G401.6 (cell line): ENCODE results near the gene H19.

Experiments used
- FAIRE-seq: peaks from 2 replicates; lab custom pipeline; 2012; peaks lifted over from hg19 to GRCh38; lab: Jason Lieb, UNC

H19 gene

DNA sequence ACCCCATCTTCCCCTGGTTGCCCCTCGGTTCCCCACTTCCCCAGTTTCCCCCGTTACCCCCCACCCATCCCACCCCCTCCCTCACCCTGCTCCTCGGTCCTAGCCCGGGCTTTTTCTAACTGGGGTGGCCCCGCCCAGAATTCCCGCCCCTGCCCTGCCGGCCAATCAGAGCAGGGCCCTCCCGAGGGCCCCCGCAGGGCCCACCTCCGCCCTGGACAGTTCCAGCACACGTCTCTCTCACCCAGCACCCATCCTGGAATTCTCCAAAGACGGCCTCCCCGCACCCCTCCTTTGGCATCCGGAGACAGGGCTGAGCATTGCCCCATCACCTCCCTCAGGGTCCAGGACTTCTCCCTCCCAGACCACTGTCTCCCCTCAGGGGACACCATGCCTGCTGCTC is at the start of gene H19:
H19 (minus strand) TSS at position 88 of the 400 bp plus-strand sequence.
- FAIRE-seq, result no peak

DNA sequence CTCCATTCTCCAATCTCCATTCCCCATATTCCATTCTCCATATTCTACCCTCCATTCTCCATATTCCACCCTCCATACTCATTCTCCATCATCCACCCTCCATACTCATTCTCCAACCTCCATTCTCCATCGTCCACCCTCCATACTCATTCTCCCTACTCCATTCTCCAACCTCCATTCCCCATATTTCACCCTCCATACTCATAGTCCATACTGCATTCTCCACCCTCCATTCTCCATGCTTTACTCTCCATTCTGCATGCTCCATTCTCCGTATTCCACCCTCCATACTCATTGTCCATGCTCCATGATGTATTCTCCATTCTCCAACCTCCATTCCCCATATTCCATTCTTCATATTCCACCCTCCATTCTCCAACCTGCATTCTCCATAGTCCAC is 44.3 kb upstream of the H19 start:
- FAIRE-seq, result no peak

DNA sequence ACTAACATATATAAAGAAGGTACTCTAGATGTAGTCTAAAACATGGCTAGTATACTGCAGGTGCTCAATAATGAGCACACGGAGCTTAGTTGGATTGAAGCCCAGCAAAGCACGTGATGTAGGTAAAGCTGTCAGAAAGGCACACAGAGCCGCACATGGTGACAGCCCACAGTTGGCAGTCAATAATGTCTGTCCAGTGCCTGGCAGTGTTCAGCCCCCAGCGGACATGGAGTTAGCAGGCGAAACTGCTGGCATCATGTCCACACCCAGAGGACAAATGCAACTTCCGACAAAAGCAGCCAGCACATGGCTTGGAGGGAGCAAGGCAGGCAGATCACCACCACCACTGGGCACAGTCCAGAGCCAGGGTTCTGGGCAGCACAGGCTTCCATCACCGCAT is 43.5 kb upstream of the H19 start:
- no peak for FAIRE-seq

DNA sequence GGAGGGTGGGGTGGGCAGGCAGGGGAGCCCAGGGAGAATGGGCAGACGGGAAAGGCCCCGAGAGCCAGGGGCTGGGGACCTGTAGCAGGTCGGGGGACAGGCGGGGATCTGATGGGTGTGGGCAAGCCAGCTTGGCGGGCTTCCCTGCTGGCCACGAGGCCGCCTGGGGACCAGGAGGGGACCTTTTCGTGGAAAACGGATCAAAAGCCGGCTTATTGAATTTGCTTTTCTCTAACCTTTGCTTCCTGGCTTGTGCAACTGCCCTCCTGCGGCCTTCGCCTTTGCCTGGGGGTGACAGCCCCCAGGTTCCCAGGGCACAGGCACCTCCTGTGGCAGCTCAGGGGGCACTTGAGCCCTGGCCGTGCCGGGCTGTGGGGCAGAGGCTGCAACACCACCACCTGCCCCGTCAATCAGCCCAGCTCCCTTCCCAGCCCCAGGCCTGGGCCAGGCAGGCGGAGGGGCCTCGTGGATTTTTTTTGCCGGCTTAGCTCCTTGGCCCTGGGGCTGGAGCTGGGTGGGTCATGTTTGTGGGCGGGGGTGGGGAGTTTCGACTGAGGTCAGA is 41.6 kb upstream of the H19 start:
- no peak for FAIRE-seq

DNA sequence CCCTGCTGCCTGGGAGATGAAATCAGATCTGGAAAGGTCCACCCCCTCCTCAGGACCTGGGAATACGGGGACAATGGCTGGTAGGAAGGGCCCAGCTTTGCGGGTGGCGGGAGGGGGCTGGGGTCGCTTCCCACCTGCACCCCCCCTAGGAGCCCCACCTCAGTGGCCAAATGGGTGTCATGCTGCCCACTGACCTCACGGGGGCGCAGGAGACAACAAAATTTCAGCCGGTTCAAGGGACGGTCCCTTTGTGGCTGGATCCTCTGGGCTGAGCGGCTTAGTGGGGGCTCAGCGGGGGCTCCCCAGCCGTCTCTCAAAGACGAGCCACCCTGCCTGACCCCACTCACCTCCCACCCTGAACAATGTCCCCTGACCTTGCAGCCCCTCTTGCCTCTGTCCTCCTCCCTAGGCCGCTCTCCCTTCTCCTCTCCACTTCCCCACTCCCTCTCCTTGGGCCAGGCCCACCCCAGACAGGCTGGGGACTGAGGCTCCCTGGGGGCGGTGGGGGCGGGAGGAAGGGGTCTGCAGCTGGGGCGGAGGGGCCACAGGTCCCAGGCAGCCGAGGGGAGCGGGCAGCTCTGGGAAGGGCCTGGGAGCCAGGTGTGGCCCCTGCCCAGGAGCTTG is 39.3 kb upstream of the H19 start:
- no peak for FAIRE-seq

DNA sequence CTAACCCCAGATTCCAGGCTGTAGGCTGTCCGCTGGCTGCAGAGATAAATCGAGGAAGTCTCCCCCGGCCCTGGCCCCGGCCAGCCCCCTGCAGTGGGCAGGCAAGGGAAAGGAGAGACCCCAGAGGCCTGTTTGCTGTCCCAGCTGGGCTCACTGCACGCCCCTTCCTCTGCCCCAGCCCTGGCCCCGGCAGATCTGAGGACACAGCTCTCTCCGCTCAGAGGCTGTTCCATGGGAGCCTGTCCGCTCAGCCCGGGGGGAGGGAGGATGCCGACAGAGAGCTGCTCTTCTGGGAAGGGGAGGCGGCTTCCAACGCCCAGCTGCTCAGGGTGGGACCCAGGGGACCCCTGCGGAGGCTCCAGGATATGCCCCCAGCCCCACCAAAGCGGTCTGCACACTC is 37.7 kb upstream of the H19 start:
- no peak for FAIRE-seq

DNA sequence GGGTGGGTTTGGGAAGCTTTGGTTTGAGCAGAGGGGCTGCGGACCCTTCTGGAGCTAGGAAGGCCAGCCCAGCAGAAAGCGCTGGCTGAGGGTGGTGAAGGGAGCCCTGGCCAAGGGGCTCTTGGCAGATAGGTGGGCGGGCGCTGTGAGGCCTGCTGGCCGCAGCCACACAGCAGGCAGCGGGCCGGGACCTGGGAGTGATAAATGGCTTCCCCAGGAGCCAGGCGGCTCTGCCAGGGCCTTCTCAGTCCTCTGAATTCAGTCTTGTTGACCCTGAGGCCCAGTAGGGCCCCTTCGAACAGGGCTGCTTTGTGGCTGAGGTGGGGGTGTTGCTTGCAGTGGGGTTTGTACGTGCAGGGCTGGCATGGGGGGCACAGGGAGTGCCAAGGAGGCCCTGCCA is 33.4 kb upstream of the H19 start:
- no peak for FAIRE-seq

DNA sequence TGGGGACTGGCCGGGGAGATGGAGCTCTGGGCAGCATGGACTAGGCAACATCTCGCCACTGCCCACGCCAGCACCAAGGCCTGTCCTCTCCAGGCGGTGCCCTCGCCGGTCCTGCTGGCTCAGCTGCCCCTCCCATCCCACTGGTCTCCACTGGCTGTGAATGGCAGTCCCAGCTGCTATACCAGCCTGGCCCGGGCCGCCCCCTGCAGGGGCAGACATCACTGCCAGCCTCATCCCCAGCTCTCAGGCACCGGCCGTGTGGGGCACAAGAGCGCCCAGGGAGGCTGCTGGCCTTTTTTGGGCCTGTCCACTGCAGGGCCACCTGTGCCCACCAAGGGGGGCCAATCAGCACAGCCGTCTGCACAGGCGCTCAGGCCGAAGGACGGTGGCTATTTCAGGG is 30.1 kb upstream of the H19 start:
- no peak for FAIRE-seq

DNA sequence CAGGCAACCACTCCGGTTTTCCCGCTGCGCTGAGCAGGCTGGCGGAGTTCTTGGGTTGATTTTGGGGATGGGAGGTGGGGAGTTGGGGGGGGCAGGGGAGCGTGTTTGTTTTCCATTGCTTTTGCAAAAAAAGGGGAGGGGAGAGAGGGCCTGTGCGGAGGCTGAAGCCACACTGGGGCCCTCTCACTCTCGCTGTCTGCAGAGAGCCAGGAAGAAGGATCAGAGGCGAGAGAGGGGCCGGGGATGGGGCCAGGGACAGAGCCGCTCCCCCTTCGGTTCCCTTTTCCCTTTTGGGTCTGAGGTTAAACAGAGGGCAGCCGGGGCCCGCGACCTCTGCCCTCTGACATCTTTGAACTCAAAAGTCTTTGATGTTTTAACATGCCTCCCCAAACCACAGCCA is 17.4 kb upstream of the H19 start:
- no peak for FAIRE-seq

DNA sequence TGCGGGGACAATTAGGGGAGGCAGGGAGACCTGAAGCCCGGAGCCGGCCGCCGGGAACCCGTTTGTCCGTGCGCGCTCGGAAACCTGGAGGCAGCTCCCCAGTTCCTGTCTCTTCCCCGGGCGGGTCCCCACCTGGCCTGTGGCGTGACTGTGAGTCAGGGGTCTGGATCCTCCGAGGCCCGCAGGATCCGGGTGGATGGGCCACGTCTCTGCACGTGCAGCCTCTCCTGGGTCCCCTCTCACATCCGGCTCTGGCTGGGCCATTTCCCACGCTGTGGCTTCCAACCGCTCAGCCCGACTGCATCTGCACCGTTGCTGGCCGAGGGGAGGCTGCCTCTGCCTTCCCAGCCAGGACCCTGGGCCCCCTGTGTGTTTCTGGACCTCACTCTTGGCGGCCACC is 14.8 kb upstream of the H19 start:
- FAIRE-seq, result no peak

DNA sequence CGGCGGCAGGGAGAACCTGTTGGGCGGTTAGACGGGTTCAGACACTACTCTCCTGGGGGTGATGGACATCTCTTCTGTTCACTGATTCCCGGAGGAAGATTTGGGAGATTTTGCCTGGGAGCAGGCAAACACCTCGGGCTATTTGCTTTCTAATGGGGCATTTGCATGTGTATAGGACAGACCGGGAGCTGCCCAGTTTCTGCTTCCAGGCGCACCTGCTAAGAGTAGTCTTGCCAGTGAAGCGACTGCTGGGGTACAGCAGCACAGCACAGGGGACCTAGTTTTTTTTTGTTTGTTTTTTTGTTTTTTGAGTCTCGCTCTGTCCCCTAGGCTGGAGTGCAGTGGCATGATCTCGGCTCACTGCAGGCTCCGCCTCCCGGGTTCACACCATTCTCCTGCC is 6.8 kb upstream of the H19 start:
- no peak for FAIRE-seq

DNA sequence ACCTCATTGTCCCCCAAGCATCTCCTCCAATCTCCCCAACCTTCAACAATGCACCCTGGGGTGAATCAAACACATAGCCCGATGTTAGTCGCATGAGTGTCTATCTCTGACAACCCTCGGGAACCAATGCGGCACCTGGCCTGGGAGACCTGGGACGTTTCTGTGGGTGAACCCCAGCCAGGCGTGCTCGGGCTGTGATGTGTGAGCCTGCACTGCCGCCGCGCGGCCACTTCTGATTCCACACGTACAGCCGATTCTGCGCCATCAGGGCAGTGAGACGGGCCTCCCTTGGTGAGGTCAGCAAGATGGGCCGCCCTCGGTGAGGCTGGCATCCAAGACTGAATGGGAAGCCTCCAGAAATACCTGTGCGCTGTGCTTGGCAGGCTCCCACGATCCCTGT is 5.2 kb upstream of the H19 start:
- no peak for FAIRE-seq

DNA sequence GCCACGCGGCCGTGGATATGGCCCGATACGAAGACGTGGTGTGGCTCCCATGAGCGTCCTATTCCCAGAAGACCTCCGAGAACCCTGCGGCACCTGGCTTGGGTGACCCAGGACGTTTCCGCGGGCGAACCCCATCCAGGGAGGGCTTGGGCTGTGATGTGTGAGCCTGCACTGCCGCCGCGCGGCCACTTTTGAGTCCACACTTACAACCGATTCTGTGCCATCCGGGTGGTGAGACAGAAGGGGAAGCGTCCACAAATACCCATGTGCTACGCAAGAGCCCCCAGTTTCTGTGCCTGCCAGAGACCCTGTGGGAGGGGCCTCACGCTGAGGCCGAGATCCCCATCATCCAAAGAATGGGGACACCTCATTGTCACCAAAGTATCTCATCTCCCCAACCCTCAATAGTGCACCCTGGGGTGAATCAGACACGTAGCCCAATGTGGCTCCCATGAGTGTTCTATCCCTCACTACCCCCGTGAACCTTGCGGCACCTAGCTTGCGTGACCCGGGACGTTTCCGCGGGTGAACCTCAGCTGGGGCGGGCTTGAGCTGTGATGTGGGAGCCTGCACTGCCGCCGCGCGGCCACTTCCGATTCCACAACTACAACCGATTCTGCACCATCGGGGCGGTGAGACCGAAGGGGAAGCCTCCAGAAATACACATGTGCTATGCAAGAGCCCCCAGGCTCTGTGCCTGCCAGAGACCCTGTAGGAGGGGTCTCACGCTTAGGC is 4.6 kb upstream of the H19 start:
- no peak for FAIRE-seq

DNA sequence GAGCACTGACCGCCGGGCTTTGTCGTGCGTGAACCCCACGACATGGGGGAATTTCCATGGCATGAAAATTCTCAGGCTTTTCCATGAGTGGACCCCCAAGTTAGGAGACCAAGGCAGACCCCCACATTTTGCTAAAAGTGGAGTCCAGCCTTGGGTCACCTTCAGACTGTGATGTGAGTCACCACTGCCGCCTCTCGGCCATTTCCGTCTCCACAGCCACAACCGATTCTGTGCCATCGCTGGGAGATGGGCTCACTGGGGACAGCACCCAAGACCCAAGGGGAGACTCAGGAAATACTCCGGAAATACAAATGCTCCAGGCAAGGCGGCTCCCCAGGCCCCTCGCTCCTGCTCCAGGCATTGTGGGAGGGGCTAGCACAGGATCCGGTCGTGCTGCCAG is 1.2 kb upstream of the H19 start:
- FAIRE-seq, result no peak

DNA sequence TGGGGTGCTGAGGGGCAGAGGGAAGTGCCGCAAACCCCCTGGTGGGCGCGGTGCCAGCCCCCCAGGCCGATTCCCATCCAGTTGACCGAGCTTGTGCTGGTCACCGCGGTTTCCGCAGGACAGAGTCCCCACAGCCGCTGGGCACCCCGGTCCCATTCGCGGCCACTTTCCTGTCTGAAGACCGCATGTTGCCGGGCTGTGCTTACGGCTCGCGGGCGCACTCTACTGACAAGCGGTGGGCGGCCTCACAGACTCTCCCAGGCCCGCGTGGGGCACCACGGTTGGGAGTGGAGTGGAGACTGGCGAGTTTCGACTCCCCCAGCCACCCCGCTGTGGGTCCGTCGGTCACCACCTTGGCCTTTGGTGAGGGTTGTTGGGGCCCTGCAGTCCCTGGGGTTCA is 648 bp upstream of the H19 start:
- FAIRE-seq, result no peak

DNA sequence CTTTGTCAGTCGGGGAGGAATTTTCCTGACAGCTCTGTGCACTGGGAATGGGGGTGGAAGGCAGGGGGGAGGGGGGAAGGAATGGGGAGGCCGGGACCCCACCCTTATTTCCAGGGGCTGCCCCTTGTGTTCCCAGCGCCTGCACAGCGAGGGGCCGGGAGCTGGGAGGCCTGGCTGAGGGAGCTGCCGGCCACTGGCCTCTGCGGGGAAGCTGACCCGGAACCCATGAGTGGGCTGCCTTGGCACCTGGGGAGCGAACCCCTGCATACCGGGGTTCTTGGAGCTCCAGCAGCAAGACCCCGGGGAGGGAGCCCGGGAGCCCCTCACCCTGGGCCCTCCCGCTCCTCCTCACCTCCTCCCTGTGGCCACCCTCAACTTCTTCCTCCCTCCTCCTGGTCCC is 3.5 kb downstream of the H19 start:
- no peak for FAIRE-seq

DNA sequence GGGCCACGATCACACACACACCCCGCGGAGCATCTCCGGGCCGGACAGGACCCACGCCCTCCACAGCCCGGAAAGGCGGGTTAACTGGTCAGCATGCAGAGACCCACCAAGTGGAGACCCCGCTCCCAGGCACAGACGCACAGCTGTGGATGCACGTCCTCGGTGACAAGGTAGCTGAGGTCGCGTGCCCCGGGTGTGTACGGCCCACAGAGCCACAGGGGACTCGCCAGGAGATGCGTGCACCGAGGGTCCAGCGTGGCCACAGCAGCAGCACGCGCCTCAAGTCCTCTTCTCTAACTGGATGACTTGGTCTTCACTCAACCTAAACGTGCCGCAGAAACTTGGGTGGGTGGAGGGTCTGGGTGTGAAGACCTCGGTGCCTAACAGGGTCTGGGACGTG is 5.5 kb downstream of the H19 start:
- FAIRE-seq, result no peak

DNA sequence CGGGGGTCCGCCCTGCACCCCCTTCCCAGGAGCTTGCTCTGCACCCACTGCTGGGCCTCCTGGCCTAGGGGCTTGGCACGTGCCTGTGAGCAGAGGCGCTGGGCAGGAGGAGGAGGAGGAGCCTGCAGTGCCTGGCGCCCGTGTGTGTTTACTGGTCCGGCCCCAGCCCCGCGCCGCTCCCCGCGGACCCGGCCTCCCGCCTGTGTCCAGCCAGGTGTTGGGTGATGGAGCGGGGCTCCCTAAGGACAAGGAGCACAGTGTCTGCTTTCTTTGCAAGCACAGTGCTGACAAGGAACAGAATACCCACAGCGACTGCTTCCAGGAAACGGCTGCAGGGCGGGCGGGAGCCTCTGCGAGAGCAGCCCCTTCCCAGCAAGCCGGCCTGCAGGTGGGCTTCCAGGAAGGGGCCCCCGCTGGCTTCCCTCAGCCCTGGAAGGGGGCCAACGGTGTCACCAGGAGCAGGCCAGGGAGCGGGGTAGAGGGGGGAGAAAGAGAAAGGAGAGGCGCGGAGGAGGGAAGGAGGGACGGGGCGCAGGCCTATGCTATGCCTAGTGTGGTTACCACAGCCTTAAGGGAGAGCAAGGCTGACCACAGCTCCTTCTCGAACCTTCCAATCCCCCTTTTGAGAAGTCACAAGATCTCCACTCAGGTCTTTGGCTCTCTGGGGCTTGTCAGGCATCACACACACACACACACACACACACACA is 6.6 kb downstream of the H19 start:
- no peak for FAIRE-seq

DNA sequence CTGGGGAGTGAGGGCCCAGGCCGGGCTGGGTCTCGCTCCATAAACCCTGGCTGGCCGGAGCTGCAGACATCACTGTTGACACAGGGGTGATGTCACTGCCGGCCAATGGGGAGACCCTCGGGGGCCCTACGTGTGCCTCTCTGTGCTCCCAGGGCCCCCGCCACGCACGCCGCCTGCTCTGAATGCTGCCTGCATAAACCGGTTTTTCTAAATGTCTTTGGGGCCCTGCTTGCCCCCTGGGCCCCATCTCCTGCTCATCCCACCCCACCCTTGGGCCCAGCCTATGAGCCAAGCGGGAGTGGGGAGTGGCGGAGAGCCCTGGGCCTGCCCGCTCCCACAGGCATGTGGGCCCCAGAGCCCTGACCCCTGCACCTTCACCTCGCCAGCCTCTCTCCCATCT is 7.7 kb downstream of the H19 start:
- no peak for FAIRE-seq

DNA sequence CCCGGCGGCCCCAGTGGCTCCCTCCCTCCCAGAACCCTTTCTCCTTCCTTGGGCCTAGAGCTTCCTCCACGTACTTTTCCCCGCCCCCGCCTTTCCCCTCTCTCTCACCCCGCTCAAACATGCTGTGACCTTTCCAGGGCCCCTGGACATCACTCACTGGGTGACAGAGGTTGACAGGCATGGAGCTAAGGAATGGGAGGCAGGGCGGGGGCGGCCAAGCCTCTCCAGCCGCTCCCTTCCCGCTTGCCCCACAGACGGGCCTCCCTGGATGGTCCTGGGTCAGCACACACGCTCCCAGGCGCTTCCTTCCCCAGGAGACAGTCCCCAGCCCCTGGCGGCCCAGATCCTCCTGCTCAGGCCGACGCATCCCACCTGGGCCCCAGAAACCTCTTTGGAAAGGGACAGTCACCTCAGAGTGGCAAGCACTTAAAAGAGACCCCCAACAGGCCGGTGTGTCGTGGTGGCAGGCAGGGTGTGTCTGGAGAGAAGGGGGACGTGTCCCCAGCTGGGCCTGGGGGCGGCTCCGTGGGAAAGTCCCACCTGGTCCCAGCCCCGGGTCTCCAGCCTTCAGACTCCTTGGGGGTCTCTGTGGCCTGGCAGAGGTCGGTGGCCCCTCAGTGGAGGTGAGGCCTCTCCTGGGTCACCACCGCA is 8.8 kb downstream of the H19 start:
- FAIRE-seq, result no peak

DNA sequence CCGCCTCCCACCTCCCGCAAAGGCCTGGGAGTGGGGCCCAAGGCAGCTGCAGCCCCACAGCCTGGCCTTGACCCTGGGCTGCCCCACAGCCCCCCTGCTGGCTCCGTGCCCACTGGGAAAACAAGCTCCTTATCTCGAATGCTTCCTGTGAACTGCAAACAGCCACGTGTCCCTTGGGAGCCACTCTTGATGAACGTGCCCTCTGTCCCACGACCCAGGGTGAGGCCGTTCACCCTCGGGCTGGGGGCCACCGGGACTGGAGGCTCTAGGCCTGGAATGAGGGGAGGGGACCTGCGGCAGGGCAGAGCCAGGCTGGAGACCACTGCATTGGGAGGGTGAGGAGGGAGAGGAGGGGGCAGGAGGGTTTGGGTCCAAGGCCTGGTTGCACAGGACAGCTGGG is 9.5 kb downstream of the H19 start:
- FAIRE-seq, result no peak

DNA sequence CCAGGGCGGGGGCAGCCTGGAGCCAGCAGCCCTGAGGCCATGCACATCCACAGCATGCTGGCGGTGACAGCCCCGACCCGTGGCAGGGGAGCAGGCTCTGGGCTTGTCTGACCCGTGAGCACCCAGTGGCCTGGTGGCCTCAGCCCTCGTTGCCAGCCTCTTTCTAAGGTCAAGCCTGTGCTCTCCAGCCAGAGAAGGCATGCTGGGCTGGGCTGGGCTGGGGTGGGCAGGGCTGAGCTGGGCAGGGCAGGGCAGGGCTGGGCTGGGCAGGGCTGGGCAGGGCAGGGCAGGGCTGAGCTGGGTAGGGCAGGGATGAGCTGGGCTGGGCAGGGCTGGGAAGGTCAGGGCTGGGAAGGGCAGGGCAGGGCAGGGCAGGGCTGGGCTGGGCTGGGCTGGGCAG is 10.6 kb downstream of the H19 start:
- FAIRE-seq, result no peak

DNA sequence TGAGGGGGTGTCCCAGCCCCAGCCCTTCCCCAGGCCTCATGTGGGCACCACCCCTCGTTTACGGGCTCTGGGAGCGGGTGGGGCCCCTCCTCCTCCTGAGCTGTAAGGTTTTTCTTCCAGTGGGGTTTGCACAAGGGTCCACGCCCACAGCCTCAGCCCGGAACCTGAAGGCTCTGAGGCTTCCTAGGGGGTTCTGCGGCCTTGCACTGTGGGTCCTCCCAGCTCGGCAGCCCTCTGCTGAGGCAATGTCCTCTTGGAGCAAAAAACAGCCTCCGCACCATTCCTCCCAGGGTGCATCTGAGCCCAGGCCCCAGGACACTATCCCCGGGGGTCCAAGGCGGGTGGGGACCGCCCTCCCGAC is 14.1 kb downstream of the H19 start:
- no peak for FAIRE-seq
